ENCODE data around the gene C17orf113. TPM values are rescaled to one million over a fixed set of nuclear protein-coding genes. Genes with fewer than 3 reads are reported as not detected.

C17orf113 gene
- total RNA-seq, 1 donor from 2014 or later: 4.5 TPM

DNA sequence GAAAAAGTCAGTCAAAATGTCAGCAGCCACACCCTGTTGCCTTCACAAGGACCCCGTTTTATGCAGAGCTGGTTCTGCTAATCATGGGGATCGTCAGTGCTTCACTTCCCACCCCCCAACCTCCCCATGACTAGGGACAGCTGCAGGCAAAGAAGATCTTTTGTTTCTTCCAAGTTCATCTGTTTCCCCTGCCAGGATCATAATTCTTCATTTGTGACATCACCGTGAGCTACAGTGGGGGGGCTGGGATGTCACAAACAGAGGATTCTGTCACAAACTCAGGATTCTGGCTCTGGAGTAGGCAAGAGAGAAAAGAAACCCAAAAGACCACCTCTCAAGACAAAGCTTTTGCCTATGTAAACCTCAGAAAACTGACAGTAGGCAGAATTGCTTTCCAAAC lies 57.8 kb downstream of the C17orf113 start:
- intact Hi-C loops (cut with micrococcal nuclease): no loop called here
- H3K27me3 Mint-ChIP-seq: no peaks in the 10 kb centered on the region
- peaks cover 93% of the 10 kb centered on the region for H3K36me3 Mint-ChIP-seq (ENCODE audit: low read depth)
- POLR2A ChIA-PET: no interaction called here
- TF ChIP-seq, protein P1, sequence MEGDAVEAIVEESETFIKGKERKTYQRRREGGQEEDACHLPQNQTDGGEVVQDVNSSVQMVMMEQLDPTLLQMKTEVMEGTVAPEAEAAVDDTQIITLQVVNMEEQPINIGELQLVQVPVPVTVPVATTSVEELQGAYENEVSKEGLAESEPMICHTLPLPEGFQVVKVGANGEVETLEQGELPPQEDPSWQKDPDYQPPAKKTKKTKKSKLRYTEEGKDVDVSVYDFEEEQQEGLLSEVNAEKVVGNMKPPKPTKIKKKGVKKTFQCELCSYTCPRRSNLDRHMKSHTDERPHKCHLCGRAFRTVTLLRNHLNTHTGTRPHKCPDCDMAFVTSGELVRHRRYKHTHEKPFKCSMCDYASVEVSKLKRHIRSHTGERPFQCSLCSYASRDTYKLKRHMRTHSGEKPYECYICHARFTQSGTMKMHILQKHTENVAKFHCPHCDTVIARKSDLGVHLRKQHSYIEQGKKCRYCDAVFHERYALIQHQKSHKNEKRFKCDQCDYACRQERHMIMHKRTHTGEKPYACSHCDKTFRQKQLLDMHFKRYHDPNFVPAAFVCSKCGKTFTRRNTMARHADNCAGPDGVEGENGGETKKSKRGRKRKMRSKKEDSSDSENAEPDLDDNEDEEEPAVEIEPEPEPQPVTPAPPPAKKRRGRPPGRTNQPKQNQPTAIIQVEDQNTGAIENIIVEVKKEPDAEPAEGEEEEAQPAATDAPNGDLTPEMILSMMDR (IDR thresholded peaks at IDR 0.05): no peak
- ATAC-seq (ENCODE audit: low read depth) (no peak), DNase-seq (no peak)
- peaks cover 26% of the 10 kb centered on the region for H3K4me1 Mint-ChIP-seq
- no peaks in the 10 kb centered on the region for H3K9me3 Mint-ChIP-seq
- no peak overlapping the region for H3K27ac Mint-ChIP-seq
- no peak overlapping the region for H3K4me3 Mint-ChIP-seq
- CTCF ChIA-PET: no interaction called here

DNA sequence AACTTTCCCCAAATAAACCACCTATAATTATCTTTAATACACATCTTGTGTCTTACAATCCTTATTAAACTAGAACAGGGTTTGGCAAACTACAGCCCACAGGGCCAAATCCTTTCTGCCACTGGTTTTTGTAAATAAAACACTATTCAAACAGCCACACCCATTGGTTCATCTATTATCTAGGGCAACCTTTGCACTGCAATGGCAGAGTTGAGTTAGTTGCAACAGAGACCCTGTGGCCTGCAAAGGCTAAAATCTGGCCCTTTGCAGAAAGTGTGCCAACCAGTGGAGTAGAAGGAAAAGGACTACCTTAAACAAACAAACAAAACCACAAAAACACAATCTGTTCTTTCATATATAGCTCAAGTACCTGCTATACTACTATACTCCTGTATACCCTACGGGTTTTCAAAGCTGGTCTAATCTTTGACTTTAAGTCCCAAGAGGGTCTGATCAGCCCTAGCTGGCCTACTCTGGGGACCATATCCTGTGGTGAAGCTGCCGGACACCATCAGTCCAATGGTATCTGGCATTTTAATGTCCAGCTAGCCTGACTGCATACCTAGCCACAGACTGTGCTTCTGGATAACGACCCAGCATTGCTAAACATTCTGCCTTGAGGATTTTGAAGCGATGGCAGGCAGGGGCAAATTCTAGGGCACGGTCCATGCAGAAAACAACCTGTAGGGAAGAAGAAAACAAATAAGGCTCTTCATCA lies 60.5 kb downstream of the C17orf113 start:
- intact Hi-C loops (cut with micrococcal nuclease): no loop called here
- TF ChIP-seq, protein P1 (IDR thresholded peaks at IDR 0.05): no peak
- no peak for ATAC-seq (ENCODE audit: low read depth)
- CTCF ChIA-PET: no interaction called here
- H3K9me3 Mint-ChIP-seq: no peaks in the 10 kb centered on the region
- no peak for DNase-seq
- no peaks in the 10 kb centered on the region for H3K27me3 Mint-ChIP-seq
- H3K4me3 Mint-ChIP-seq: no peak overlapping the region
- peaks cover 93% of the 10 kb centered on the region for H3K36me3 Mint-ChIP-seq (ENCODE audit: low read depth)
- H3K27ac Mint-ChIP-seq: no peak overlapping the region
- peaks cover 6% of the 10 kb centered on the region for H3K4me1 Mint-ChIP-seq
- POLR2A ChIA-PET: interaction anchor here (0.6 kb wide), 1 partner anchor 327 kb away, joined by 3 read pairs; no protein-coding TSS in a partner anchor

DNA sequence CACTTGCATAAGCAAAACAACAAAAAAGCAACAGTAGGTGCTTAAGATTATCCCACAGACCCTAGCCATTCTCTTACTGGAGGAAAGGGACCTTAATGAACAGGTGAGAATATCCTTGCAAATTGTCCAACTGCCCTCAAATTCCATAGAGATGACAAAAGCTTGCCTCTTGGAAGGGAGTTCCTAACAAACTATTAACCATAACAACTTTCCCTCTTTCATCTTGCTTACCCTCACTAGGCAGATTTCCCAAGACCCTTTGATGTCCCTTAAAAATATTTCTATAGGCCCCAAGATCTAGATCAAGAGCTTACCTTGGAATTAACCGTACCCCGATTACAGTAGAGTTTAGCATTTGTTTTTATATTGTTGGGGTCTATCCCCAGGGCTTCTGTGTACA lies 62.0 kb downstream of the C17orf113 start:
- intact Hi-C loops (cut with micrococcal nuclease): no loop called here
- ChIA-PET POLR2A (no interaction called here), CTCF (no interaction called here)
- H3K27ac Mint-ChIP-seq: no peak overlapping the region
- ATAC-seq (ENCODE audit: low read depth): no peak
- peaks cover 13% of the 10 kb centered on the region for H3K4me1 Mint-ChIP-seq
- TF ChIP-seq, protein P1 (IDR thresholded peaks at IDR 0.05): no peak
- H3K36me3 Mint-ChIP-seq (ENCODE audit: low read depth): peaks cover 93% of the 10 kb centered on the region
- no peaks in the 10 kb centered on the region for H3K9me3 Mint-ChIP-seq
- DNase-seq: no peak
- H3K27me3 Mint-ChIP-seq: no peaks in the 10 kb centered on the region
- H3K4me3 Mint-ChIP-seq: no peak overlapping the region

Other genes with a start within 250 kb of the C17orf113 start
- gene P3H4, start 238.7 kb downstream of the C17orf113 start, total RNA-seq: 0.76 and 1.9 TPM in 2 replicates
- gene FKBP10, start 237.6 kb downstream of the C17orf113 start, total RNA-seq: 0.54 and 0.86 TPM in 2 replicates
- gene NT5C3B, start 214.4 kb downstream of the C17orf113 start, total RNA-seq: 38.7 and 41.0 TPM in 2 replicates
- not detected in 2 replicates for gene KLHL10, start 212.8 kb downstream of the C17orf113 start, total RNA-seq
- 13.6 and 17.3 TPM in 2 replicates for gene KLHL11, start 185.2 kb downstream of the C17orf113 start, total RNA-seq
- 133 and 143 TPM in 2 replicates for gene ACLY, start 131.7 kb downstream of the C17orf113 start, total RNA-seq
- gene ODAD4, start 120.0 kb downstream of the C17orf113 start, total RNA-seq: 0.56 and 1.1 TPM in 2 replicates
- gene CNP, start 83.8 kb downstream of the C17orf113 start, total RNA-seq: 47.2 and 48.0 TPM in 2 replicates
- 130 and 152 TPM in 2 replicates for gene DNAJC7, start 33.2 kb downstream of the C17orf113 start, total RNA-seq
- 23.9 and 25.8 TPM in 2 replicates for gene NKIRAS2, start 30.5 kb downstream of the C17orf113 start, total RNA-seq
- gene ZNF385C, start 47.9 kb upstream of the C17orf113 start, total RNA-seq: 16.7 and 17.0 TPM in 2 replicates
- 21.9 and 22.4 TPM in 2 replicates for gene DHX58, start 62.1 kb upstream of the C17orf113 start, total RNA-seq
- 33.4 and 40.1 TPM in 2 replicates for gene KAT2A, start 70.8 kb upstream of the C17orf113 start, total RNA-seq
- not detected in 2 replicates for gene HSPB9, start 72.2 kb upstream of the C17orf113 start, total RNA-seq
- gene RAB5C, start 104.4 kb upstream of the C17orf113 start, total RNA-seq: 79.1 and 82.2 TPM in 2 replicates
- gene KCNH4, start 130.5 kb upstream of the C17orf113 start, total RNA-seq: 0.59 and 0.80 TPM in 2 replicates
- not detected in 2 replicates for gene HCRT, start 134.9 kb upstream of the C17orf113 start, total RNA-seq
- 26.5 and 29.1 TPM in 2 replicates for gene GHDC, start 143.9 kb upstream of the C17orf113 start, total RNA-seq
- gene STAT5B, start 225.8 kb upstream of the C17orf113 start, total RNA-seq: 80.3 and 82.6 TPM in 2 replicates
- 136 and 140 TPM in 2 replicates for gene STAT5A, start 237.9 kb upstream of the C17orf113 start, total RNA-seq

Data from activated B cell treated with CpG ODN at 0.5 μM for 24 hours (primary cell).